Omental fat pad (tissue), 4 donors: ENCODE results near the gene KRTAP25-1. TPM values are rescaled to one million over a fixed set of nuclear protein-coding genes. Genes with fewer than 3 reads are reported as not detected.

Source experiments
- ATAC-seq: fragments of 150-250 bp; one replicate; pipeline ENCODE4 v1.9.1; 2016; ENCODE audit warnings: mild to moderate bottlenecking, moderate library complexity; ENCODE audit not compliant: low FRiP score
- DNase-seq: peaks from one replicate; pipeline ENCODE4 v3.0.0-alpha.2; 2019; ENCODE audit warnings: low spot score
- total RNA-seq, 4 donors: library from RNA; depleted of rRNA; stranded (reverse); fragments of >200 nt; gene quantifications; one replicate each; pipeline ENCODE4 v1.1.0, GENCODE V29; 2016
- TF ChIP-seq, protein P1 (sequence below), 3 donors: fragments of 450-650 bp; IDR thresholded peaks; one replicate each; pipeline ENCODE4 v1.5.1; 2016 to 2017; ENCODE audit warnings: antibody characterized with exemption in 3 of 3, mild to moderate bottlenecking in 3 of 3, moderate library complexity in 2 of 3

The KRTAP25-1 gene
- total RNA-seq, 4 donors from 2014 or later, result not detected

DNA sequence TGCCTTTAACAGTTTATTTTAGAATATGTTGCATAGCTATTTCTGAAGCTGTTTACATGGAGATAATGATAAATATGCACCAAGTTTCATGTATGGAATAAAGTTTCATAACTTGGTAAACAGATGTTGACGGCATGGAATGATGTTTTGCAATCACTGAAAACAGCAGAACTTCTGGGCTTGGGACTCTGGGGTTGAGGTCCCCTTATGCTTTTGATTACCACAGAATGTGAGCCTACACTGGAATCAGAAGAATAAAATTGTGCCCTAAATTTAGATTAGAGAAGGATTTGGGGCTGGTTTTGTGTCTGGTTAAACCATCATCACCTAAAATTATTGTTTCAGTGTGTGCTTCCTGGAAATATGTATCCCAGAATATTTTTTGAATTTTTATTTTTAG is 17.7 kb downstream of the KRTAP25-1 start:
- no peak for DNase-seq
- TF ChIP-seq, protein P1, sequence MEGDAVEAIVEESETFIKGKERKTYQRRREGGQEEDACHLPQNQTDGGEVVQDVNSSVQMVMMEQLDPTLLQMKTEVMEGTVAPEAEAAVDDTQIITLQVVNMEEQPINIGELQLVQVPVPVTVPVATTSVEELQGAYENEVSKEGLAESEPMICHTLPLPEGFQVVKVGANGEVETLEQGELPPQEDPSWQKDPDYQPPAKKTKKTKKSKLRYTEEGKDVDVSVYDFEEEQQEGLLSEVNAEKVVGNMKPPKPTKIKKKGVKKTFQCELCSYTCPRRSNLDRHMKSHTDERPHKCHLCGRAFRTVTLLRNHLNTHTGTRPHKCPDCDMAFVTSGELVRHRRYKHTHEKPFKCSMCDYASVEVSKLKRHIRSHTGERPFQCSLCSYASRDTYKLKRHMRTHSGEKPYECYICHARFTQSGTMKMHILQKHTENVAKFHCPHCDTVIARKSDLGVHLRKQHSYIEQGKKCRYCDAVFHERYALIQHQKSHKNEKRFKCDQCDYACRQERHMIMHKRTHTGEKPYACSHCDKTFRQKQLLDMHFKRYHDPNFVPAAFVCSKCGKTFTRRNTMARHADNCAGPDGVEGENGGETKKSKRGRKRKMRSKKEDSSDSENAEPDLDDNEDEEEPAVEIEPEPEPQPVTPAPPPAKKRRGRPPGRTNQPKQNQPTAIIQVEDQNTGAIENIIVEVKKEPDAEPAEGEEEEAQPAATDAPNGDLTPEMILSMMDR (IDR thresholded peaks at IDR 0.05), result no peak
- no peak for ATAC-seq

DNA sequence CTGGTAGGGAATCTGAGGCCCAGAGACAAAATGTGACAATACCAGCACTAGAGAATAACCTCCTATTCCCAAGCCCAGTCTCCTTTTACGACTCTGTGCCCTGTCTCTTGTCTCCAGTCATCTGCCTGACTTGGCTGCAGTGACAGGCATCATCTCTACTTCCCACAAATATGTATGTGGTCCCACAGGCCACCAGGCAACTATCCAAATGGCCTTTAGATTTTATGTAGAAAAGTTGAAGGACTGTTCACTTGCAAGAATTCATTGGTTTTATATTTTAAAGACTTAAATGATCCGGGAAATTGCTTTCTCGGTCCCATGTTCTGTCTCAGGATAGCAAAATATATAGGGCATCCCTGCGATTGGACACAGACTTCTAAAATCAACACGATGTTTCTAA is 18.2 kb downstream of the KRTAP25-1 start:
- TF ChIP-seq, protein P1 (IDR thresholded peaks at IDR 0.05), result no peak
- no peak for ATAC-seq
- DNase-seq, result no peak

DNA sequence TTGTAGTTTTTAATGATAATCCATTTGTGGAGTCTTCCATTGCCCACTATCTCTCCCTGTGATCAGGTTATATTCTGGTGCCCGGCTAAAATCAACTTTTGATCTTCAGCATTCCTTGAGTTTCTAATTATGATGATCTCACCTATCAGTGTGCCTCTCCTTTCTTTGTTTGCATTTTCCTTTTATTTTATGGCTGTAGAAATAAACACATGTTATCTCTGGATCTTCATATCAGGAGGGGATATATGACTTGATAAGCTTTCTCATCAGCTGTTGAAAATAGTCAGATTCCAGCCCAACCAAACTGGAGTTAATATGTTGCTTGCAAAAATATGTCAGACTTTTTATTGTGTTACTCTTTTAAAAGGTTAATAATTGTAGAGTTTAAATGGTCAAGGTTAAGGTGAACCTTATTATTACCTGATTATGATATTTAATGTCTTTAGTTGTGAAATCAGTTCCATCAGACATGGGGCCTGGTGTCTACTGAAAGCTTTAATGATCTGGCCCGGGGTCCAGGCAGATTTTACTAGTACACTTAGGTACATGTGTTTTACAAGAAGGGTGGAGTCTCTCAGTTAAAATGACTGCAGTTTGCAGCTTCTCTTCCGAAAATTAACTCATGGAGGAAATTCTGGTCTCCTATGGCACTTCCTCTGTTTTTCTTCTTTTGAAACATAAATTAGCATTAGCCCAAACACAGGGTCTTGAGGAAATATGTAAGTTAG is 19.3 kb downstream of the KRTAP25-1 start:
- ATAC-seq (no peak), DNase-seq (no peak)
- TF ChIP-seq, protein P1 (IDR thresholded peaks at IDR 0.05), result no peak

DNA sequence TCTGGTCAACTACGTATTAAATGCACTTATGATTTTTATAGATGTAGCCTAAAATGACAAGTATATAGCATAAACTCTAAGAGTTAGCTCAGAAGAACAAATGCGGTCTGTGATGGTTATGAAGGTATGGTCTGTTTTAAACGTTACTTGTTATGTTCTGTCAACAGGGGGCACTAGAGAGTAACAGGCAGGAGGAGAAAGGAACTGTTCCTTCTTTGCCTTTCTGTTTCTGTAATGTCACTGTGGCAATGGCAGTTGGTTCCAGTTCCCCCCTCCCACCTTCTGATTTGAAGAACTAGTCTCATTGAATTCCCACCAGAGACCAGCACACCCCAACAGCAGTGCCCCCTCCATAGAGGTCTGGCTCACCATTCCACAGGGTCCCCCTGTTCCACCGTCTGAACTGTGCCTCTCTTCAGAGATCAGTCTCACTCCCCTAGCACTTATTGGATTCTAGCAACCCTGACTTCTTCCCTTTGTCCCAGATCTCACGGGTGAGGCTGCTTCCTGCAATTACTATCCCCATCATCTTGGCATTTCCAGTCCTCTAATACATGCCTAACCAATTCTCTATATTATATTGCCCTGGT is 20.6 kb downstream of the KRTAP25-1 start:
- TF ChIP-seq, protein P1 (IDR thresholded peaks at IDR 0.05), result no peak
- no peak for DNase-seq
- no peak for ATAC-seq

DNA sequence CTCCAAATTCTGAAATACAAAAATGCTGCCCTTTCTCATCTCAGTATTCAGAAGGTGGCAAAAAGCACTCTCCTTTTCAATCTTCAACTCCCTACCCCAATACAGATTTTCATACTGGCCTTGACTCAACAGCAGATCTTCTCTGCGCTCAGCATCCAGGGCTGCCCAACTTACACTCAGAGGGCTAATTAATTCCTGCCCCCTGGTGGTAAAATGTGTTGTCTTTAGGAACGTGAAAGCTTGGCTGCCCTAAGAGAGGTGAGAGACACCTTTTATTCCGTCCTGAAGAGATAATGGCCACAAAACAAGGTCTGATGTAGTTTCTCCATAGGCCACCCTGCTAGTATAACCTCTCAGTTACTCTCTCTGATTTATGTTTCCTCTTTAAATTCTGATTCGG is 31.5 kb downstream of the KRTAP25-1 start:
- ATAC-seq (no peak), DNase-seq (no peak)
- TF ChIP-seq, protein P1 (IDR thresholded peaks at IDR 0.05), result no peak

DNA sequence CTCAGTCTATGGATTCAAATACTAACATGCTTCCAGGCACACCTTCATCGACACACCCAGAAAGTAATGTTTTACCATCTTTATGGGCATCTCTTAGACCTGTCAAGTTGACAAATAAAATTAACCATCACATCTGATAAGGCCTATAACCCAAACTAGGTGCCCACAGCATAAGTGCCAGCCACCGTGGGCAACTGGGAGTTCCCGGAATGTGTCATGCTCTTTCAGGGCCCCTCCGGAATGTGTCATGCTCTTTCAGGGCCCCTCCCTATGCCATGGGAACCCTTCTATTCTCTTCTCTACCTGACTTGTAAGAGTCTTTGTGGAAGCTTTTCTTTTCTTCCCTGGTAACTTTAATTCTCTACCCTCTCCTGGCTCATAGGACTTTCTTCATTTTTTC is 33.2 kb downstream of the KRTAP25-1 start:
- DNase-seq (no peak), ATAC-seq (no peak)
- TF ChIP-seq, protein P1 (IDR thresholded peaks at IDR 0.05), result no peak

DNA sequence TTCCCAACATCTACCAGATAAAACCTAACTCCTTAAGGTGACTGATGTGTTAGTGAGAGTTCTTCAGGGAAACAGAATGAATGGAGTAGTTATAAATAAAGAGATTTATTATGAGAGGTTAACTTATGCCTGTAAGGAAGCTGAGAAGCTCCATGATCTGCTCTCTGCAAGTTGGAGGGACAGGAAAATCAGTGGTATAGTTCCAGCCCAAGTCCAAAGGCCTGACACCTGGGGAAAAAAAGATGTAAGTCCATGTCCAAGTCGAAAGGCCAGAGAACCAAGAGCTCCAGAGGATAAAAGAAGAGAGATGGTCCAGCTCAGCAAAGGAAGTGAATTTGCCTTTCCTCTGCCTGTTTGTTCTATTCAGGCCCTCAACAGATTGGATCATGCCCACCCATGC is 33.6 kb downstream of the KRTAP25-1 start:
- no peak for DNase-seq
- ATAC-seq, result no peak
- TF ChIP-seq, protein P1 (IDR thresholded peaks at IDR 0.05), result no peak
